MM.1S (cell line): ENCODE results near the gene SLC6A3.

Experiments
- DNase-seq: peaks from one replicate; pipeline ENCODE4 v3.0.0-alpha.2; 2015
- H2AFZ ChIP-seq: fragments of 300-600 bp; sonication (generic); 2 replicates; pipeline ENCODE4 v1.6.0; 2016; ENCODE audit warnings: antibody characterized with exemption, low read length
- H3F3A ChIP-seq: fragments of 300-600 bp; sonication (generic); 2 replicates; pipeline ENCODE4 v1.6.1; 2016; ENCODE audit warnings: mild to moderate bottlenecking, antibody characterized with exemption, low read length, moderate library complexity, mixed read lengths; ENCODE audit not compliant: insufficient read depth
- H3K27ac ChIP-seq: fragments of 300-600 bp; sonication (generic); 2 replicates; pipeline ENCODE4 v1.5.1; 2016; ENCODE audit warnings: mild to moderate bottlenecking, low read length
- H3K27me3 ChIP-seq: fragments of 300-600 bp; sonication (generic); replicated peaks from 2 replicates; pipeline ENCODE4 v1.6.0; 2016; ENCODE audit warnings: low read length; ENCODE audit not compliant: insufficient read depth
- H3K36me3 ChIP-seq: fragments of 300-600 bp; sonication (generic); replicated peaks from 2 replicates; pipeline ENCODE4 v1.6.1; 2016; ENCODE audit warnings: mild to moderate bottlenecking, low read length, mixed read lengths; ENCODE audit not compliant: insufficient read depth
- H3K4me1 ChIP-seq: fragments of 300-600 bp; sonication (generic); 2 replicates; pipeline ENCODE4 v1.6.1; 2016; ENCODE audit warnings: low read length, mixed read lengths
- H3K4me2 ChIP-seq: fragments of 300-600 bp; sonication (generic); 2 replicates; pipeline ENCODE4 v1.6.0; 2016; ENCODE audit warnings: low read depth, low read length
- H3K4me3 ChIP-seq: fragments of 300-600 bp; sonication (generic); 2 replicates; pipeline ENCODE4 v1.5.1; 2016; ENCODE audit warnings: low read length, mixed read lengths
- H3K79me2 ChIP-seq: fragments of 300-600 bp; sonication (generic); 2 replicates; pipeline ENCODE4 v1.6.1; 2016; ENCODE audit warnings: mixed run types, low read length, mixed read lengths
- H3K9ac ChIP-seq: fragments of 300-600 bp; sonication (generic); 2 replicates; pipeline ENCODE4 v1.6.1; 2016; ENCODE audit warnings: low read length, mixed read lengths
- H3K9me2 ChIP-seq: fragments of 300-600 bp; sonication (generic); replicated peaks from 2 replicates; pipeline ENCODE4 v1.6.1; 2016; ENCODE audit warnings: mild to moderate bottlenecking, low read length, mixed read lengths; ENCODE audit not compliant: insufficient read depth
- H3K9me3 ChIP-seq: fragments of 300-600 bp; sonication (generic); replicated peaks from 2 replicates; pipeline ENCODE4 v1.6.1; 2016; ENCODE audit warnings: mild to moderate bottlenecking, low read length, mixed read lengths; ENCODE audit not compliant: insufficient read depth
- H4K20me1 ChIP-seq: fragments of 300-600 bp; sonication (generic); 2 replicates; pipeline ENCODE4 v1.6.1; 2016; ENCODE audit warnings: mild to moderate bottlenecking, low read length, moderate library complexity, mixed read lengths; ENCODE audit not compliant: insufficient read depth
- CTCF ChIP-seq: fragments of 300-600 bp; sonication (generic); IDR thresholded peaks from 2 replicates; pipeline ENCODE4 v1.5.1; 2016; ENCODE audit warnings: antibody characterized with exemption, low read length, mixed read lengths
- EZH2 ChIP-seq: fragments of 300-600 bp; sonication (generic); optimal IDR thresholded peaks from 2 replicates; pipeline ENCODE3; 2017; ENCODE audit warnings: low read depth, mild to moderate bottlenecking, antibody characterized with exemption, low read length, mixed read lengths
- EZH2phosphoT487 ChIP-seq: fragments of 300-600 bp; sonication (generic); IDR thresholded peaks from 2 replicates; pipeline ENCODE4 v1.6.1; 2018; ENCODE audit warnings: antibody characterized with exemption, low read length

SLC6A3 gene

DNA sequence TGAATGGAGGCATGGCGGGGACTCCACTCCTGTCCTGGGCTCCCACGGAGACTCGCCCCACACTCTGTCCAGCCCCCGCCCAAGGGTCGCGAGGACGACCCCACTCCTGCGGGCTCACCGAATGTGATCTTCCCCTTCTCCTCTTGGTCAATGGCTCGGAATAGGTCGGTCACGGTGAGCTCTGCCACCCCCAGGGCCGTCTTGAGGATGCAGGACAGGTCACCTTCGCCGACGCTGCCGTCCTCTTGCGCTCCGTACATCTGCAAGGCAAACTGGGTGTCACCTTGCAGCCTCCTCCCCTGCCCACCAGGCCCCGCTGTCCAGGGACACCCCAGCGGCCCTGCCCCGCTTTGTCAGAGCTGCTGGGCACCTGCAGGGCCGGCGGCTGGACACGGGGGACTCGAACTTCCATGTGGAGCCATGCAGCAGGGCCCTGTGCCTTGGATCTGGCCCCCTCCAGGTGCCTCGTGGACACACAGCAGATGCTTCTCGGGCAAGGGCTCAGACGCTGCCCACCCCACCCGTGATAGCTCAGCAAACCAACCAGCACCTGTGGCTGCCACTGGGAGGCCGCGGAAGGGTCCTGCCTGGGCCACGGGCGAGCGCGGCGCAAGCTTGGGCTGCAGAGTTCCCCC is 21.5 kb upstream of the SLC6A3 start:
- Histone ChIP-seq H3K4me1 (no peaks in the 10 kb centered on the region), H3K4me3 (no peak overlapping the region), H3K9ac (no peak overlapping the region), H3K36me3 (peaks cover 37% of the 10 kb centered on the region), H4K20me1 (no peaks in the 10 kb centered on the region), H3F3A (peaks cover 3% of the 10 kb centered on the region; the same call in 1 of the 2 replicates), H2AFZ (no peak overlapping the region), H3K27ac (no peak overlapping the region), H3K9me3 (no peaks in the 10 kb centered on the region), H3K9me2 (no peaks in the 10 kb centered on the region), H3K4me2 (no peak overlapping the region), H3K79me2 (no peaks in the 10 kb centered on the region), H3K27me3 (no peaks in the 10 kb centered on the region)
- TF ChIP-seq CTCF = no peak
- no peak for TF ChIP-seq EZH2
- TF ChIP-seq EZH2phosphoT487 = no peak
- DNase-seq = no peak

DNA sequence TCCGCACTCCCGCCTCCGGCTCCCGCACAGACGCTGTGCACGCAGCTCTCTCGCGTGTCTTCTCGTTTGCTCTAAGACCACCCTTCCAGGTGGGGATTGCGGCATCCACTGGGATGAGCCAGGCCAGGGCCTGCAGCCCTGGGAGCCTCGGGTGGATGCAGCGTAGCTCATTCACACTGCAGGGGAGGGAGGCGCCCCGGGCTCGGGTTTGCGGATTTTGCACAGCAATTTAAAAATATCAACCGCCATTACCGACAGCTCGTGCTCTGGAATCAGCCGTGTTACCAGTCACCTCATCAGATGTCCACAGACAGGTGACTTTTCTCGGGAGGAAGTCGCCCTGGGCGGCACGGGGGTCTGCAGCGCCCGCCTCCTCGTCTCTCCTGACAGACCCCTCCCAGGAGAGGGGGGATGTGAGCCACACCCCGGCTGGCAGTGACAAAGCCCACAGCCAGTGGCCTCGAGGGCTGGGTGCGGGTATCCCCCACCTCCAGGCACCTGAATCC is 20.8 kb upstream of the SLC6A3 start:
- Histone ChIP-seq H3K9ac (no peak overlapping the region), H2AFZ (no peak overlapping the region), H3K27me3 (no peaks in the 10 kb centered on the region), H3F3A (peaks cover 8% of the 10 kb centered on the region; the same call in 1 of the 2 replicates), H3K4me2 (no peak overlapping the region), H3K36me3 (peaks cover 37% of the 10 kb centered on the region), H3K4me1 (no peaks in the 10 kb centered on the region), H3K4me3 (no peak overlapping the region), H4K20me1 (no peaks in the 10 kb centered on the region), H3K9me3 (no peaks in the 10 kb centered on the region), H3K27ac (no peak overlapping the region), H3K9me2 (no peaks in the 10 kb centered on the region), H3K79me2 (no peaks in the 10 kb centered on the region)
- no peak for TF ChIP-seq EZH2phosphoT487
- TF ChIP-seq CTCF = no peak
- TF ChIP-seq EZH2 = no peak
- no peak for DNase-seq

GRCh38 chr5:1465117-1465516 is 19.9 kb upstream of the SLC6A3 start:
- peaks cover 37% of the 10 kb centered on the region for H3K36me3 ChIP-seq
- no peaks in the 10 kb centered on the region for H3K27me3 ChIP-seq
- no peak overlapping the region for H3K4me3 ChIP-seq
- H3K27ac ChIP-seq = no peak overlapping the region
- H3K9me3 ChIP-seq = no peaks in the 10 kb centered on the region
- no peaks in the 10 kb centered on the region for H3K79me2 ChIP-seq
- H4K20me1 ChIP-seq = no peaks in the 10 kb centered on the region
- peaks cover 8% of the 10 kb centered on the region; the same call in 1 of the 2 replicates for H3F3A ChIP-seq
- H3K9me2 ChIP-seq = no peaks in the 10 kb centered on the region
- H3K4me1 ChIP-seq = no peaks in the 10 kb centered on the region
- DNase-seq = no peak
- H3K4me2 ChIP-seq = no peak overlapping the region
- H2AFZ ChIP-seq = no peak overlapping the region
- H3K9ac ChIP-seq = no peak overlapping the region
- TF ChIP-seq EZH2 (no peak), CTCF (no peak), EZH2phosphoT487 (no peak)
